PC-3 (cell line): Measurements from ENCODE around the gene CUEDC1.

Experiments
- CTCF ChIP-seq: fragments of 300-600 bp; sonication (generic); conservative IDR thresholded peaks from 2 replicates; pipeline ENCODE4 v1.5.1; 2017; ENCODE audit warnings: antibody characterized with exemption, low read depth, mild to moderate bottlenecking, low read length
- EZH2 ChIP-seq: fragments of 300-600 bp; sonication (generic); IDR thresholded peaks from one replicate; pipeline ENCODE4 v1.6.1; 2017; ENCODE audit warnings: antibody characterized with exemption, mild to moderate bottlenecking, low read length; ENCODE audit not compliant: unreplicated experiment
- EZH2phosphoT487 ChIP-seq: fragments of 300-600 bp; sonication (generic); IDR thresholded peaks from 2 replicates; pipeline ENCODE4 v1.6.1; 2018; ENCODE audit warnings: mild to moderate bottlenecking, antibody characterized with exemption, low read length, borderline replicate concordance

GRCh38 chr17:57871863-57872262 lies 83.3 kb downstream of the CUEDC1 start:
- TF ChIP-seq EZH2 (no peak), CTCF (no peak), EZH2phosphoT487 (no peak)
